ENCODE data around the gene PDE6C. TPM values are rescaled to one million over a fixed set of nuclear protein-coding genes. Genes with fewer than 3 reads are reported as not detected.

Gene PDE6C
- total and polyA plus RNA-seq, 4 donors: not detected

- Histone ChIP-seq H3K9me3 (ENCODE audit: control insufficient read depth in 4 of 4, low read length in 3 of 4) (no peaks in the 10 kb centered on the region), H3K36me3 (ENCODE audit: control insufficient read depth in 4 of 4, insufficient read depth in 3 of 4, low read depth in 1 of 4, low read length in 3 of 4) (no peaks in the 10 kb centered on the region), H3K27me3 (ENCODE audit: control insufficient read depth in 4 of 4, insufficient read depth in 4 of 4, low read length in 3 of 4) (no peaks in the 10 kb centered on the region), H3K4me1 (ENCODE audit: control insufficient read depth in 4 of 4, insufficient read depth in 4 of 4, low read length in 3 of 4) (no peaks in the 10 kb centered on the region), H3K4me3 (ENCODE audit: low read depth in 1 of 3, low read length in 3 of 3) (no peak overlapping the region), H3K9ac (ENCODE audit: low read depth in 1 of 2, low read length in 2 of 2) (no peak overlapping the region), H3K27ac (ENCODE audit: low read depth in 1 of 2, low read length in 2 of 2) (no peak overlapping the region)
- DNase-seq (ENCODE audit: low spot score): no peak
- no peak for TF ChIP-seq HNF4G (IDR thresholded peaks at IDR 0.05)
- 80% methylated on average over 7 of the region's 7 CpGs for WGBS
Measured at GRCh38 chr10:93629647-93630305, 17.4 kb downstream of the PDE6C start.

GRCh38 chr10:93630625-93631557, 18.6 kb downstream of the PDE6C start:
- Histone ChIP-seq H3K36me3 (ENCODE audit: control insufficient read depth in 4 of 4, insufficient read depth in 3 of 4, low read depth in 1 of 4, low read length in 3 of 4) (no peaks in the 10 kb centered on the region), H3K4me1 (ENCODE audit: control insufficient read depth in 4 of 4, insufficient read depth in 4 of 4, low read length in 3 of 4) (no peaks in the 10 kb centered on the region), H3K27ac (ENCODE audit: low read depth in 1 of 2, low read length in 2 of 2) (no peak overlapping the region), H3K27me3 (ENCODE audit: control insufficient read depth in 4 of 4, insufficient read depth in 4 of 4, low read length in 3 of 4) (no peaks in the 10 kb centered on the region), H3K9me3 (ENCODE audit: control insufficient read depth in 4 of 4, low read length in 3 of 4) (no peaks in the 10 kb centered on the region), H3K9ac (ENCODE audit: low read depth in 1 of 2, low read length in 2 of 2) (no peak overlapping the region), H3K4me3 (ENCODE audit: low read depth in 1 of 3, low read length in 3 of 3) (no peak overlapping the region)
- TF ChIP-seq FOXA2 (IDR thresholded peaks at IDR 0.05): no peak
- no peak for TF ChIP-seq ATF3 (IDR thresholded peaks at IDR 0.05)
- TF ChIP-seq MAX (IDR thresholded peaks at IDR 0.05): no peak
- no peak for TF ChIP-seq HNF4A (conservative IDR thresholded peaks at IDR 0.05)
- no peak for TF ChIP-seq CTCF (IDR thresholded peaks at IDR 0.05; ENCODE audit: low read depth, low read length, missing input control)
- no peak for DNase-seq (ENCODE audit: low spot score)
- WGBS: 88% methylated on average over 15 of the region's 15 CpGs

GRCh38 chr10:93639791-93640190, 27.5 kb downstream of the PDE6C start:
- Histone ChIP-seq H3K27me3 (ENCODE audit: control insufficient read depth in 4 of 4, insufficient read depth in 4 of 4, low read length in 3 of 4) (no peaks in the 10 kb centered on the region), H3K9ac (ENCODE audit: low read depth in 1 of 2, low read length in 2 of 2) (no peak overlapping the region), H3K36me3 (ENCODE audit: control insufficient read depth in 4 of 4, insufficient read depth in 3 of 4, low read depth in 1 of 4, low read length in 3 of 4) (no peaks in the 10 kb centered on the region), H3K27ac (ENCODE audit: low read depth in 1 of 2, low read length in 2 of 2) (no peak overlapping the region), H3K4me1 (ENCODE audit: control insufficient read depth in 4 of 4, insufficient read depth in 4 of 4, low read length in 3 of 4) (no peaks in the 10 kb centered on the region), H3K4me3 (ENCODE audit: low read depth in 1 of 3, low read length in 3 of 3) (no peak overlapping the region), H3K9me3 (ENCODE audit: control insufficient read depth in 4 of 4, low read length in 3 of 4) (no peaks in the 10 kb centered on the region)
- TF ChIP-seq GABPA (IDR thresholded peaks at IDR 0.05 in 1 of 2, conservative IDR thresholded peaks at IDR 0.05 in 1 of 2): no peak
- no peak for TF ChIP-seq RAD21 (IDR thresholded peaks at IDR 0.05)
- WGBS: 96% methylated on average over 7 of the region's 7 CpGs
- DNase-seq (ENCODE audit: low spot score): no peak

- 91% methylated on average over 1 of the region's 1 CpG for WGBS
- H3K27me3 ChIP-seq (ENCODE audit: control insufficient read depth in 4 of 4, insufficient read depth in 4 of 4, low read length in 3 of 4): no peaks in the 10 kb centered on the region
- TF ChIP-seq RAD21 (IDR thresholded peaks at IDR 0.05): no peak
- no peak for TF ChIP-seq FOXA1 (IDR thresholded peaks at IDR 0.05)
- no peak for TF ChIP-seq ZBTB33 (IDR thresholded peaks at IDR 0.05)
- TF ChIP-seq EGR1 (IDR thresholded peaks at IDR 0.05; ENCODE audit: low read depth in 2 of 2): no peak
- no peak for TF ChIP-seq REST (IDR thresholded peaks at IDR 0.05)
- TF ChIP-seq NR2F2 (IDR thresholded peaks at IDR 0.05): no peak
- no peak for TF ChIP-seq ATF3 (IDR thresholded peaks at IDR 0.05)
Measured at GRCh38 chr10:93652857-93653256, 40.5 kb downstream of the PDE6C start.

More at GRCh38 chr10:93652857-93653256, 40.5 kb downstream of the PDE6C start:
- Histone ChIP-seq H3K36me3 (ENCODE audit: control insufficient read depth in 4 of 4, insufficient read depth in 3 of 4, low read depth in 1 of 4, low read length in 3 of 4) (no peaks in the 10 kb centered on the region), H3K9me3 (ENCODE audit: control insufficient read depth in 4 of 4, low read length in 3 of 4) (no peaks in the 10 kb centered on the region), H3K4me1 (ENCODE audit: control insufficient read depth in 4 of 4, insufficient read depth in 4 of 4, low read length in 3 of 4) (peaks cover 2 to 8% (median 6%) of the 10 kb centered on the region in 4 donors), H3K9ac (ENCODE audit: low read depth in 1 of 2, low read length in 2 of 2) (no peak overlapping the region), H3K27ac (ENCODE audit: low read depth in 1 of 2, low read length in 2 of 2) (no peak overlapping the region), H3K4me3 (ENCODE audit: low read depth in 1 of 3, low read length in 3 of 3) (no peak overlapping the region)
- DNase-seq (ENCODE audit: low spot score): no peak
